WI38 (cell line): Measurements from ENCODE around the gene ENOX2.

Experiments
- H3K4me3 ChIP-seq: 2 replicates; pipeline ENCODE4 v1.5.1; 2011; ENCODE audit warnings: low read depth, mild to moderate bottlenecking, control low read depth, low read length
- TF ChIP-seq, protein P1 (sequence below): IDR thresholded peaks from 2 replicates; pipeline ENCODE4 v1.5.1; 2012; ENCODE audit warnings: low read depth, mild to moderate bottlenecking, control low read depth, low read length

The ENOX2 gene

DNA sequence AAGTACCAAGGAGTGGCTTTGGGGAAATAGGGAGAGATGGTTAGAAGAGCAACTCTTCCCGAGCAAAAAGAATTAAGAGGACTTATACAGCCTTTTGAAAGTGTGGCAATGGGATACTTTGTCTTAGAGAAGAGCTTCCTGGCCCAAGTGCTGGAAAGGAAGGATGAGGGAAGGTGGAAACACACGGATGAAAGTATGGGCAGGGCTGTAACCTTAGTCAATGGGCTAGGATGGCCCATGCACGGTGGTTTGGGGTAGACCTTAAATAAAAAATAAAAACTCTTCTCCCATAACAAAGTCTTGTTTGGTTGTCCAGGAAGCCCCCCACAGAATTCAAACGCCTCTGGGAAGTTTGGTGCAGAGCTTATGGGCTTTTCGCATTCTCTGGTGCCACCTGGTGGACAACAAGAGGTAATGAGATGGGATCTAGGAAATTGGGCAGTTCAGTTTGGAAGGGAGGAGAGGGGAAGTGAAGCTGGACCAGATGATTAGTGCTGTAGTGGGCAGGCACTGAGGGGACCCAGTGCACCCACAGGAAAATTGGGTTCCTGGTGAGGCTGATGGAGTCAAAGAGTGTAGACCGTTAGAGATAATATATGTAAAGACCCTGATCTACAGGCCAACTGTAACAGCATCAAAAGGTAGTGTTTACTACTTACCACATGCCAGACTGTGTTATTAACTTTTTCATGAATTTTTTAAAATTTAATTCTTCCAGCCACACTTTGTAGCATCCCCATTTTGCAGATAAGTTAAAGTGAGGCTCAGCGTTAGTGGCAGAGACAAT lies 13.8 kb upstream of the ENOX2 start:
- TF ChIP-seq, protein P1, sequence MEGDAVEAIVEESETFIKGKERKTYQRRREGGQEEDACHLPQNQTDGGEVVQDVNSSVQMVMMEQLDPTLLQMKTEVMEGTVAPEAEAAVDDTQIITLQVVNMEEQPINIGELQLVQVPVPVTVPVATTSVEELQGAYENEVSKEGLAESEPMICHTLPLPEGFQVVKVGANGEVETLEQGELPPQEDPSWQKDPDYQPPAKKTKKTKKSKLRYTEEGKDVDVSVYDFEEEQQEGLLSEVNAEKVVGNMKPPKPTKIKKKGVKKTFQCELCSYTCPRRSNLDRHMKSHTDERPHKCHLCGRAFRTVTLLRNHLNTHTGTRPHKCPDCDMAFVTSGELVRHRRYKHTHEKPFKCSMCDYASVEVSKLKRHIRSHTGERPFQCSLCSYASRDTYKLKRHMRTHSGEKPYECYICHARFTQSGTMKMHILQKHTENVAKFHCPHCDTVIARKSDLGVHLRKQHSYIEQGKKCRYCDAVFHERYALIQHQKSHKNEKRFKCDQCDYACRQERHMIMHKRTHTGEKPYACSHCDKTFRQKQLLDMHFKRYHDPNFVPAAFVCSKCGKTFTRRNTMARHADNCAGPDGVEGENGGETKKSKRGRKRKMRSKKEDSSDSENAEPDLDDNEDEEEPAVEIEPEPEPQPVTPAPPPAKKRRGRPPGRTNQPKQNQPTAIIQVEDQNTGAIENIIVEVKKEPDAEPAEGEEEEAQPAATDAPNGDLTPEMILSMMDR = peak; percentile 82
- H3K4me3 ChIP-seq = no peak overlapping the region

DNA sequence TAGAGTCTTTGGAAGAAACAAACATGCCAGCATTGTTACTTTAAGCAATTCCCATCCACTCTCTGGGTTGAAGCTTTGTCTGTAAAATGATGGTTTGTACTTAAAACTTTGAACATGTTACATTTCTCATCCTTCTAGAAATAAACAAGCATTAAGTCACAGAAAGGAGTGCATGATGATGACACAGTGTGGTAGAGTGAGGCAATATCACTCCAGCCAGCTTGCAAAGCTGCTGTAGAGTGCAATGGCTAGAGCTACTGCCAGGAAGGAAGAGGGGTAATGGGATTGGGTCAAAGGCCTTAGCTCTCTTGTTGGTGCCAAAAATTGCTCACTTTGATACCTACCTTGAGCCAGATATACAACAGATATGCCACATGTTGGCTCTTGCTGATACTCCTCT lies 12.3 kb upstream of the ENOX2 start:
- no peak overlapping the region for H3K4me3 ChIP-seq
- TF ChIP-seq, protein P1 = no peak

DNA sequence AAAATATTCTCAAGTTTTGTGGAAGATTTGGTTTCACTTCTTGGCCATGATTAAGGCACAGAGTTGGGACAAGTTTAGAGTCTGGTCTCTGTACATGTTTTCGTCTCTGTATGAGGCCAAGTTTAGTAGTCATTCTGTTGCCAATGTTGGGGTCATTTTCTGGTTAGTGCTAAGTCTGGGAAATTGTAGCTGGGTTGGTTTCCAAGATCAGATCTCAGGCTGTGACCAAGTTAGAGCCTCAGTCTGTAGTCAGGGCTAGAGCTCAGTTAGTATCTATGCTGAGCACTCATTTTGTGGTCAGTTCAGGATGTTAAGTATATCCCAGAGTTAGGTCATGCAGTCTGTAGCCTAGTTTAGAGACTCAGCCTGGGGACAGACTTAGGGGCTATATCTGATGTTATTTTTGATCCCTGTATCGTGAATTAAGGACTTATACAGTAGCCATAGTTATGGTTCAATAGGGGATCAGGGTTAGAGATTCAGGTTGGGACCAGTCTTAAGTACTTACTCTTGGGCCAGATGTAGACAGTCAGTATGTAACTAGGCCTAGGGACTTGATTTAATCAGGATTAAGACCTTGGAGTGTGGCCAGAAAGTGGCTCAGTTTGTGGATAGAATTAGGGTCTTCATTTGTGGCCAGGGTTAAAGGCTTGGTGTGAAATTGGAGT lies 6.6 kb upstream of the ENOX2 start:
- H3K4me3 ChIP-seq = no peak overlapping the region
- TF ChIP-seq, protein P1 = no peak

DNA sequence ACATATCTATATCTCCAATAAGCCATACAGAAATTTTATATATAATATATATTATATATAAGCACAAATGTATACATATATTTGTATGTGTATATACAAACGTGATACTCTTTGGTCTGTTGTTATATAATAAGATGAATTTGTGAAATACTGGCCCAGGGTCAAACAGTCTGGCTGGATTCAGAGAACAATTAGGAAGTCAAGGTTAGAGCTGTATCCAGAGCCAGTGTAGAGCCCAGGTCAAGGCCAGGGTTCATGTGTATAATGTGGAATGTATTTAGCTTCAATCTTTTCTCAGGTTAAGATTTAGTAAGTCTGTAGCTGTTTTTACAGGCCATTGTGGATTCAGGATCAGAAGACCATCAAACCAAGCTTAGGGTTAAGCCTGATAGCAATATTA lies 3.8 kb upstream of the ENOX2 start:
- TF ChIP-seq, protein P1 = no peak
- H3K4me3 ChIP-seq = no peak overlapping the region

DNA sequence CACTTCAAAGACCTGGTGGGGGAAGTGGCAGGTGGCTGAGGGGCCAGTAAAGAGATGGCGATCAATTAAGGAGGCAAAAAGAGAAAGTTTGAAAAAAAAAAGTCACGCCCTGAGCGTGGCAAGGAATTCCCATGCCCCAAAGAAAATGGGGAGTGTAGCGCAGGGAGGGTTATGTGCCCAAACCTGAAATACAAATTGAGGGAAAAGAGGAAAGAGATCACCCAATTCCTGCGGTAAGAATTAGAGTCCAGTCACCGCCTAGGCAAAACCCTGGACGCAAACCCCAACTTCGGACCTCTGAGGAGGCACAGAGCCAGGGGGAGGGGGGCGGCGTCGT lies 595 bp downstream of the ENOX2 start:
- H3K4me3 ChIP-seq = peak overlapping the region; percentile 63
- TF ChIP-seq, protein P1 = no peak

DNA sequence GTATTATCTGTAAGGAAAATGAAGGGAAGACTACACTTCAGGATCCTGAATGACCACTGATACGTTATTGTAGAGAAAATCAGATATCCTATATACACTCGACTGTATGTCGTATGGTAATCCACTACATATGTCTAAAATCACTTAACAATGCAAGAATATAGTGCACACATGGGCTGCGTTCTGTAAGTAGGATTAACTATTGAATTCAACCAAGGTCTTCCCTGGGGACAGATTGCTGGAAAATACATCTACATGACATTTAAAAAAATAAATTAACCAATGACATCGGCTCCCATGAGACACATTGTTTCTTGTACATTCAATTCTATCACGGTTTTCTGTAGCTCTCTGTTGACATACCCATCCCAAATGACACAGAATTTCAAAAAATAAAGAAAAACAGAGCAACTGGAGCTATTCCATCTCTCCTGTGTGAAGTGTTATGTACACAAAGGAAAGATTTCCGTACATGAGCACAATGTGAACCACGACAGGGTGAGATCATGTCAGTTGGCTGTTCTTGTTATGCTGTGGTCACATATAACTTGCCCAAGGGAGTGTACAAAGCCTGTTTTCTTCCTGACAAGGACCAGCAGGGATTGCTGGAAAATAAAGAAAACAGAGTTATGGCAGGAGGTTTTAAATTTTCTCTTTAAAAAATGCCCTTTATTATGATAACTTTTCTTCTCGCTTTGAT lies 6.1 kb downstream of the ENOX2 start:
- TF ChIP-seq, protein P1 = no peak
- H3K4me3 ChIP-seq = no peak overlapping the region

DNA sequence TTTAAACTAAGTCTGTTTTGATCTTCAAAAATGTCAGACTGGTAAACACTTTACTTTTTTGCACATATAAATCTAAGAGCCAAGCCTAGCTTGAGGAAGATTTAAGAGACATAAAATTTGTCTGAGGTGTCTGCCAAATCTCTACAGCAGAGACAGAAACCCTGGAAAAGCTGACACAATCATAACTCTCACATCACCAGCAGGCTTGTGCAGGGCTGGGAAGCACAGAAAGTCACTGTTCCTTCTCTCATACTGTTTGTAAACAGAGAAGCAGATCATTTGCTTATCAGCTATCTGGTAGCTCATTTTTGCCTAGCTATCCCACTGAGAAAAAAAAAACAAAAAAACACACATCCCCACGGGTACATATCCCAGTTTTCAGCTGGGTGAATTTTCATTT lies 7.0 kb downstream of the ENOX2 start:
- H3K4me3 ChIP-seq = no peak overlapping the region
- TF ChIP-seq, protein P1 = no peak
